ENCODE data around the gene TEF.
"Not testable (repeated sequence)": the region's sequence is repeated elsewhere in the genome, so short reads cannot be mapped to it uniquely, and the experiment has no call there.

TEF gene

GRCh38 chr22:41384128-41384527 is 2.4 kb downstream of the TEF start:
- DNase-seq: no peak

GRCh38 chr22:41387341-41387740 is 5.6 kb downstream of the TEF start:
- no peak for DNase-seq

- no peak for DNase-seq
Measured at GRCh38 chr22:41394012-41394356, 12.2 kb downstream of the TEF start.

- no peak for DNase-seq
Measured at GRCh38 chr22:41395531-41396240, 13.9 kb downstream of the TEF start.

GRCh38 chr22:41397143-41397811 is 15.5 kb downstream of the TEF start:
- no peak for DNase-seq

GRCh38 chr22:41398921-41399320 is 17.2 kb downstream of the TEF start:
- no peak for DNase-seq

- DNase-seq: no peak
Measured at GRCh38 chr22:41401781-41402648, 20.3 kb downstream of the TEF start.

- DNase-seq: not testable (repeated sequence)
Measured at GRCh38 chr22:41402851-41403250, 21.1 kb downstream of the TEF start.

- peak; percentile 91 for DNase-seq
Measured at GRCh38 chr22:41403532-41404318, 22.0 kb downstream of the TEF start.

- DNase-seq: no peak
Measured at GRCh38 chr22:41405588-41405987, 23.8 kb downstream of the TEF start.

- no peak for DNase-seq
Measured at GRCh38 chr22:41406410-41406809, 24.7 kb downstream of the TEF start.

GRCh38 chr22:41407433-41407832 is 25.7 kb downstream of the TEF start:
- DNase-seq: no peak

- no peak for DNase-seq
Measured at GRCh38 chr22:41408665-41409064, 26.9 kb downstream of the TEF start.

GRCh38 chr22:41410311-41410751 is 28.6 kb downstream of the TEF start:
- DNase-seq: no peak

- DNase-seq: no peak
Measured at GRCh38 chr22:41411021-41411851, 29.5 kb downstream of the TEF start.

GRCh38 chr22:41415554-41415953 is 33.8 kb downstream of the TEF start:
- DNase-seq: no peak

GRCh38 chr22:41417622-41418390 is 36.1 kb downstream of the TEF start:
- DNase-seq: no peak

- no peak for DNase-seq
Measured at GRCh38 chr22:41418717-41419116, 37.0 kb downstream of the TEF start.

- DNase-seq: no peak
Measured at GRCh38 chr22:41425660-41426365, 44.1 kb downstream of the TEF start.

GRCh38 chr22:41429232-41429950 is 47.6 kb downstream of the TEF start:
- DNase-seq: no peak

All from suppressor macrophage treated with lipopolysaccharide for 4 hours (primary cell).